Activated CD8-positive, alpha-beta memory T cell treated with anti-CD3 and anti-CD28 coated beads, Interleukin-2, amount 50 U/mL, for 4 hours (primary cell): ENCODE results near the gene ROR1.

Experiments
- DNase-seq: peaks from one replicate; pipeline ENCODE4 v3.0.0-alpha.2; 2020

Gene ROR1

GRCh38 chr1:64114012-64114525, 340.3 kb downstream of the ROR1 start:
- DNase-seq = no peak

DNA sequence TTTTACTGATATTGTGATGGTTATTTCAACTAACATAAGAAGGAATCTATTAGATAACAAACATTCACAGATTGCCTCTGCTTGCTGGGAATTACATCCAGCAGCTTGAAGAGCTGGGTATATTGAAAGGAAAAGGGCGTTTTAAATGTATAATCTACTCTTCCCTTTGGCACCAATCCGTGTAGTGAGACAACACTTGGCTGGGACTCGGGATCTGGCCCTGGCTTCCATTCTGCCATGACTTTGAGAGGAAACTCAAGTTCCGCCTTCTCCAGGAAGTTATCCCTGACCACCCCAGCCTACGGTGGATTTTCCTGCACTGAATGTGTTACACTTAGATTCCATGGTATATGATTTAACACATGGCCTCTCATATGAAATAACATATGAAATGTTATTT, 342.7 kb downstream of the ROR1 start:
- DNase-seq = no peak

GRCh38 chr1:64117492-64117891, 343.7 kb downstream of the ROR1 start:
- no peak for DNase-seq

- no peak for DNase-seq
Measured at GRCh38 chr1:64121766-64122385, 348.1 kb downstream of the ROR1 start.

DNA sequence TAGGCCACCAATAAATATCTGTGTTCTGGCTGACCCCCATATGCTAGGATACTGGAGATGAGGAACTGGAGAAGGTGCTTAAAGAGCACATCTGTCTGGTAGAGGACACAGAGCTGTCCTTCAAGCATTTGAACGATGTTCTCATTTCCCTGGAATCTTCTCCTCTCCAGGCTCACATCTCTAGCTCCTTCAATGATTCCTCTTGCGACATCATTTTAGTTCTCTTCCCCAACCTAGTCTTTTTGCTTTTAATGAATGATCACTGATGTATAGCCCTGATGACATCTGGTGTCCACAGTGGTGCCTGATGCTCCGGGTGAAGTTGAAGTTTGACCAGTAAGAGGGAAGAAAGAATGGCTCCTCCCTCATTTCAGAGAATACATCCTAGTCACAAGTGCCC, 348.8 kb downstream of the ROR1 start:
- no peak for DNase-seq

DNA sequence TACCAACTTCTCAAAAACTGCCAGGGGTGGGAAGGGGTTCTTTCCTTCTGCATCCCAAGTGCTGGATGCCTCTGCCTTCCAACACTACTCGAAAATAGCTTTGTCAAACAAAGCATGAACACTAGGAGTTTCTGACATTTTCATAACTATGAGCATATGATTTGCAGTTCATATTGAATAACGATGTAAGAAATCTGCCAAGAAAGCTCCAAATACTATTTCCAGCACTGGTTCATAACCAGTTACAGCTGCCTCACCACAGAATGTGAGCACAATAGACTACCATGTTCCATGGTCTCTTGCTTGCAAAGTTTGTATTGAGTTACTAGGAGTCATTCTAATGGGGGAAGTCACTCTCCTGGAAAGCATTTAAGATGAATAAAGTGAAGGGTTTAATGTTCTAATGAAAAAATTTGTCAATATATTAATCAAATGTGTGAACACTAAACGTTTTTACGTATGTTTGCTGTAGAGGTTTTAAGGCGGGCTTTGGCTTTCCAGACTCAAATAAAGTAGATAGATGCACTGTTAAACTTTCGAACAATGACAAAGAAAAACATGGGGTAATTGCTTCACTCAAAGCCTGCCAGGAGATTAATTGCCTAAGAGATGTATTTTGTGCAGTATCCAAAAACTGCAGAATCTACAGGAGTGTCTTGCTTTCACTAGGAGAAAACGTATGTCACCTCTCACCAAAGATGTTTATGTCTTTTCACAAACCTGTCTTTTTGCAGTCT, 351.1 kb downstream of the ROR1 start:
- DNase-seq = no peak

- DNase-seq = no peak
Measured at GRCh38 chr1:64126581-64126980, 352.8 kb downstream of the ROR1 start.

GRCh38 chr1:64127297-64127696, 353.5 kb downstream of the ROR1 start:
- DNase-seq = no peak

DNA sequence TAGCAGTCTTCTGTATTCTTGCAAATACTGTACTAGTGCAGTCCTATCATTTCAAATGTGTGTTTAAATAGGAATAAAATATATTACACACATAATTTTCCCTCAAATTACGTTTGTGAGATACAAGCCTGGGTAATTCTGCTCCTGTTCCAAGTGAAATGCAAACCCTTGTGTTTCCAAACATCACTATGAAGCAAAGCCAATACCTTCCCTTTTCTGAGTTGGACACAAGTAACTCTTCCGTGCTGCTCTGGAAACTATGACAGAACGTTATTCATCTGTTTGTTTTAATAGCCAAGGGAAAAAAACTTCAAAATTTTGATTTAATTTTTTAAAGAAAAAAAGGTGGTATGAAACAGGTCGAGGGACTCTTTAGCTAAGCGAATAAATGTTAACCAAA, 355.9 kb downstream of the ROR1 start:
- no peak for DNase-seq

DNA sequence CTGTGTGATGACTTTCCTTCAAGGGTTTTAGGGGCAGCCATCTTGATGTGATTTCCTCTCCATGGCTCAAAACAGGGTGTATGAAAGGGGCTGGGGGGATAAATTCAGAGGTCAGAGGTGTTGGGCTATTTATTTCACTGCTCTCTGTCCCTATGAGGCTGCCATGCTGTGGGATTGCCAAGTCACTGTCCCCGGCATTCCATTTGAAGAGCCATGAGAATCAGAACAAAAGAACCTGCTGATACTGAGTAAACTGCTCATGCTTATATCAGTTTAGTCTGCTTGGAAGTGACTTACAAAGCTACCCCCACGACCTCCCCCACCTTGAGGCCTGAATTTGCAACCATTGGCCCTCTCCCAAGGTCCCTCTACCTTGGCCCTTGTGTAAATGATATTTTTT, 357.3 kb downstream of the ROR1 start:
- no peak for DNase-seq

DNA sequence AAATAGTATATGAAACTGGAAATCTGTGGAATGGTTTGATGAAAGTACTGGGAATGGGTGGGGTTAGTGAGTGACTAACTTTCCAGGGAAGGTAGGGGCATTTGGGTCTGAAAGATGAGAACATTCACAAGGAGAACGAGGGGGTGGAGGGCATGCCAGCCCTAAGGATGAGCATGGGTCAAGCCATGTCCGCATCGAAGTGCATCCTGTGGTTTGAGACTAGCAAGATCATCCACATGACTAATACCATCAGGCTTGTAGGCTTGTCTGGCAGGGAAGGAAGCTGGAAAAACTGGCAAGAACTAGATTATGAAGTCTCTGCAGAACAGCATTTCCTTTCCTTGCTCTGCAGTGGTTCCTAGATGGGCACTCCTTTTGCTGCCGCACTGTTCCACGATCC, 359.2 kb downstream of the ROR1 start:
- no peak for DNase-seq

- DNase-seq = no peak
Measured at GRCh38 chr1:64135462-64136223, 361.8 kb downstream of the ROR1 start.

DNA sequence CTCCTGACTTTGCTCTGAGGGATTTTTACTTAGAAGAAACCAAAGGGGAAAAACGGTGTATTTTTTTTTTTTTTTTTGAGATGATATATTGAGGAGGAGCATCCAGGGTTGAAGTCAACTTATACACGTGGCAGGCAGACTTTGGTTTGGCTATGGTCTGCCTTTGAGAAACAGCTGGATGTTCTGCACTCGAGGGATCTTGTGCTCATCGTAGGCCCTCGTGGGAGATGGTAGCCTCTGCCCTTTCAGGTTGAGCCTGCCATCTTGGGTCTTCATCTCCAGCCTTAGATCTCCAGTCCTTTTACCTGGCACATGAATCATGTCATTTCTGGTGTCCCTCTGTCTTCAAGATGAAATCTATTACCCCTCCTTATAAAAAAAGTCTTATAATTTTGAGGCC, 362.5 kb downstream of the ROR1 start:
- DNase-seq = no peak

- DNase-seq = peak; percentile 61
Measured at GRCh38 chr1:64136752-64137411, 363.1 kb downstream of the ROR1 start.

- DNase-seq = no peak
Measured at GRCh38 chr1:64137412-64137803, 363.6 kb downstream of the ROR1 start.

DNA sequence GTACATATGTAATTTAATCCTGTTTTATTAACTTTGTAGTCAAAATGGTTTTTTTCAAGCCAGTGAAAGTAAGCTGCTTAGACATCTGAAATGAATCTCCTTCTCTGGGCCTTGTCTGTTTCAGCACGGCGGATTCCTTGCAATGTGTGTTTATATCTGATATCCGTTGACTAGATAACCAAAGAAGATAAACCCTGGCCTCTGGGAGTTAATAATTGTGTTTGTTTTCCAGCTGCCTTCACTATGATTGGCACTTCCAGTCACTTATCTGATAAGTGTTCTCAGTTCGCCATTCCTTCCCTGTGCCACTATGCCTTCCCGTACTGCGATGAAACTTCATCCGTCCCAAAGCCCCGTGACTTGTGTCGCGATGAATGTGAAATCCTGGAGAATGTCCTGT, 366.1 kb downstream of the ROR1 start:
- DNase-seq = no peak

GRCh38 chr1:64140596-64140995, 366.8 kb downstream of the ROR1 start:
- no peak for DNase-seq

- DNase-seq = no peak
Measured at GRCh38 chr1:64147045-64147724, 373.4 kb downstream of the ROR1 start.

DNA sequence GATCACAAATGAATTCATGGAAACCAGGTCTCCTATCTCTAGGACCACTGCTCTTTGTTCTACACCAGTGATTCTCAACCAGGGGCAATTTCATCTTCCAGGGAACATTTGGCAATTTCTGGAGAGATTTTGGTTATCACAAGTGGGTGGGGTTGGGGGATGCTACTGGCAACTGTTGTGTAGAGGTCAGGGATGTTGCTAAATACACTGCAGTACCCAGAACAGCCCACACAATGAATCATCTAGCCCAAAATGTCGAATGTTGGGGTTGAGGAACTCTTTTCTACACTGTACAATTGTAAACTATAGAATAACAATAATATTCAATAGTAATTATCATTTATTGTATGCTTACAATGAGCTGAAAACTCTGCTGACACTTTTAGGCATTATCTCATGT, 373.9 kb downstream of the ROR1 start:
- no peak for DNase-seq

DNA sequence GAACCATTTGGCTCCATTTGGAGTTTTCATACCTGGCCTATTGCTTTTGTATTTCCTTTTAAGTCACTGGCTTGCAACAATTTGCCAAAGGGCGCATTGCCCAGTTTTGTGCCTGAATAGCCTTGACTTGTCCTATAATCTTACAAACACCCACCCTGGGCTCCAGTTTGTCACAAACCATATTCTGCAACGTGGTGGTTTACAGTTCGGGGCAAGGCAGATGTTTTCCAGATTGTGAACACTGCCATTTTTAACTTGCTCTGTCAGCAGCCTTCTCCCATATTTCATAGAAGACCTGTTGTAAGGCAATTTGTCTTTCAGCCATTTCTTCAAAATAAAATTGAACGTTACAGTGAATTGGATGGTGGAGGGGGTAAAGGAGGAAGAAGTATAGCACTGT, 376.4 kb downstream of the ROR1 start:
- no peak for DNase-seq

- no peak for DNase-seq
Measured at GRCh38 chr1:64150729-64151230, 377.0 kb downstream of the ROR1 start.

- no peak for DNase-seq
Measured at GRCh38 chr1:64155278-64155677, 381.5 kb downstream of the ROR1 start.
